Activated CD8-positive, alpha-beta T cell treated with anti-CD3 and anti-CD28 coated beads, Interleukin-2, amount 10 ng/mL, durations not matched to agents 7 days and 5 days (primary cell): ENCODE measurements around the gene FGF8. TPM values are rescaled to one million over a fixed set of nuclear protein-coding genes. Genes with fewer than 3 reads are reported as not detected.

Source experiments
- ATAC-seq: fragments of 150-1000 bp; cut with Tn5 transposase; one replicate; pipeline ENCODE4 v1.10.0; 2021; ENCODE audit warnings: moderate library complexity
- CTCF ChIA-PET: fragments of 350-600 bp; sonication (Branson Sonifier 250); formaldehyde crosslinking; loops from one replicate; lab custom pipeline; 2021; ENCODE audit warnings: antibody characterized with exemption; lab: Charles Lee
- POLR2A ChIA-PET: fragments of 350-600 bp; sonication (Branson Sonifier 250); formaldehyde crosslinking; loops from one replicate; lab custom pipeline; 2021; ENCODE audit warnings: antibody characterized with exemption; lab: Charles Lee
- DNase-seq: peaks from one replicate; pipeline ENCODE4 v3.0.0-alpha.2; 2020
- H3K27ac Mint-ChIP-seq: one replicate; pipeline ENCODE4 v1.8.0; 2021; ENCODE audit warnings: mild to moderate bottlenecking, mixed read lengths
- H3K27me3 Mint-ChIP-seq: one replicate; pipeline ENCODE4 v1.8.0; 2021; ENCODE audit warnings: low read depth, mixed read lengths
- H3K36me3 Mint-ChIP-seq: one replicate; pipeline ENCODE4 v1.8.0; 2021; ENCODE audit warnings: low read depth, mixed read lengths
- H3K4me1 Mint-ChIP-seq: one replicate; pipeline ENCODE4 v1.8.0; 2021; ENCODE audit warnings: low read depth, mixed read lengths
- H3K4me3 Mint-ChIP-seq: one replicate; pipeline ENCODE4 v1.8.0; 2021; ENCODE audit warnings: mild to moderate bottlenecking, mixed read lengths
- H3K9me3 Mint-ChIP-seq: one replicate; pipeline ENCODE4 v1.8.0; 2022; ENCODE audit warnings: mixed read lengths; ENCODE audit not compliant: insufficient read depth
- total RNA-seq, 2 experiments: library from RNA; stranded (reverse); gene quantifications; one replicate each; pipeline ENCODE4 v1.2.3, GENCODE V29; 2021

Gene FGF8
- total RNA-seq, 2 experiments from 2014 or later = not detected

DNA sequence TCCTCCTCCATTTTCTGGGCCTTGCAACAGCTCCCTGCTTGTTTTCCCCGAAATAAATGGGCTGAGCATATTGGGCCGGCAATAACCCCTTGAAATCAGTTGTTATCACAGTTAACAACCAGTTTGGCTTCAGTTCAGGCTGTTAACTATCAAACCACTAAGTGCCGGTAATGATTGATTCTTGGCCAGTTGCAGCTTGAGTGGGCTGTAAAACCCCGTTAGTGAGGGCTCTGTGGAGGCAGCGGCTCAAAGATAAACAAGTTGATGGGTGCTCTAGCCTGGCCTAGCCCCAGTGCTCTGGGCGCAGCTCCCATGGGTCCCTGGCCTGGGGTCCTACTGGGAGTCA is 8.3 kb downstream of the FGF8 start:
- H3K36me3 Mint-ChIP-seq = no peaks in the 10 kb centered on the region
- no peak overlapping the region for H3K27ac Mint-ChIP-seq
- POLR2A ChIA-PET = interaction anchor here (0.6 kb wide), 1 partner anchor 162 kb away, joined by 3 read pairs; no protein-coding TSS in a partner anchor
- no peak overlapping the region for H3K4me3 Mint-ChIP-seq
- peaks cover 39% of the 10 kb centered on the region for H3K27me3 Mint-ChIP-seq
- no peak for DNase-seq
- no peaks in the 10 kb centered on the region for H3K9me3 Mint-ChIP-seq
- ATAC-seq = no peak
- no peaks in the 10 kb centered on the region for H3K4me1 Mint-ChIP-seq
- CTCF ChIA-PET = no interaction called here

GRCh38 chr10:101766753-101767599 is 8.9 kb downstream of the FGF8 start:
- no peaks in the 10 kb centered on the region for H3K9me3 Mint-ChIP-seq
- H3K27me3 Mint-ChIP-seq = peaks cover 33% of the 10 kb centered on the region
- H3K36me3 Mint-ChIP-seq = no peaks in the 10 kb centered on the region
- no peaks in the 10 kb centered on the region for H3K4me1 Mint-ChIP-seq
- no peak overlapping the region for H3K27ac Mint-ChIP-seq
- no peak for ATAC-seq
- DNase-seq = no peak
- CTCF ChIA-PET = interaction anchor here (1.5 kb wide), 1 partner anchor 14 kb away, joined by 3 read pairs; no protein-coding TSS in a partner anchor
- POLR2A ChIA-PET = interaction anchor here (0.6 kb wide), 1 partner anchor 162 kb away, joined by 3 read pairs; no protein-coding TSS in a partner anchor
- H3K4me3 Mint-ChIP-seq = no peak overlapping the region

DNA sequence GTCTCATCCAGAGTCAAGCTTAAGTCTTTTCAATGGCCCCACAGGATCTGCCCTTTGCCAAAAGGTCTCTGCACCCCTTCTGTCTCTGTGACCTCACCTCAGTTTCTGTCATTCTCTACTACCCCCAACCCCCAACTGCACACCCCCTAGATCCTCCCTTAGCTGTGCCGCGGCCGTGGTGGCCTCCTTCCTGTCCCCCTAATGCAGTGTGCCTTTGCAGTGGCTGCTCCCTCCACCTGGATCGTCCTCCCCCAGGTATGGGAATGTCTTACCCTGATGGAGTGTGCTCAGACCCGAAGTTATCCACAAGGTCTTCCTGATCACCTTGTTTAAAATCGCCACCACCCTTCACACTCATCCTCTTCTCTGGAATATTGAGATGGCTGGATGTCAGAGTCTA is 9.6 kb downstream of the FGF8 start:
- Mint-ChIP-seq H3K4me1 (no peaks in the 10 kb centered on the region), H3K4me3 (no peak overlapping the region), H3K27ac (no peak overlapping the region), H3K9me3 (no peaks in the 10 kb centered on the region), H3K36me3 (no peaks in the 10 kb centered on the region), H3K27me3 (peaks cover 27% of the 10 kb centered on the region)
- ATAC-seq (no peak), DNase-seq (no peak)
- ChIA-PET POLR2A (no interaction called here), CTCF (interaction anchor here (1.5 kb wide), 1 partner anchor 15 kb away, joined by 3 read pairs; no protein-coding TSS in a partner anchor)

- ChIA-PET CTCF (interaction anchor here (0.9 to 1.3 kb wide), 2 partner anchors 10 to 18 kb away, joined by 3 to 4 read pairs; no protein-coding TSS in a partner anchor), POLR2A (no interaction called here)
- Mint-ChIP-seq H3K36me3 (no peaks in the 10 kb centered on the region), H3K27me3 (peaks cover 27% of the 10 kb centered on the region), H3K9me3 (no peaks in the 10 kb centered on the region), H3K4me1 (no peaks in the 10 kb centered on the region), H3K4me3 (no peak overlapping the region), H3K27ac (no peak overlapping the region)
- no peak for DNase-seq
- ATAC-seq = no peak
Measured at GRCh38 chr10:101763141-101763846, 12.6 kb downstream of the FGF8 start.

GRCh38 chr10:101762736-101763135 is 13.2 kb downstream of the FGF8 start:
- POLR2A ChIA-PET = no interaction called here
- CTCF ChIA-PET = interaction anchor here (0.9 to 1.3 kb wide), 2 partner anchors 10 to 19 kb away, joined by 3 to 4 read pairs; no protein-coding TSS in a partner anchor
- no peaks in the 10 kb centered on the region for H3K4me1 Mint-ChIP-seq
- H3K4me3 Mint-ChIP-seq = no peak overlapping the region
- H3K27ac Mint-ChIP-seq = no peak overlapping the region
- ATAC-seq (no peak), DNase-seq (no peak)
- no peaks in the 10 kb centered on the region for H3K36me3 Mint-ChIP-seq
- peaks cover 29% of the 10 kb centered on the region for H3K27me3 Mint-ChIP-seq
- H3K9me3 Mint-ChIP-seq = no peaks in the 10 kb centered on the region

DNA sequence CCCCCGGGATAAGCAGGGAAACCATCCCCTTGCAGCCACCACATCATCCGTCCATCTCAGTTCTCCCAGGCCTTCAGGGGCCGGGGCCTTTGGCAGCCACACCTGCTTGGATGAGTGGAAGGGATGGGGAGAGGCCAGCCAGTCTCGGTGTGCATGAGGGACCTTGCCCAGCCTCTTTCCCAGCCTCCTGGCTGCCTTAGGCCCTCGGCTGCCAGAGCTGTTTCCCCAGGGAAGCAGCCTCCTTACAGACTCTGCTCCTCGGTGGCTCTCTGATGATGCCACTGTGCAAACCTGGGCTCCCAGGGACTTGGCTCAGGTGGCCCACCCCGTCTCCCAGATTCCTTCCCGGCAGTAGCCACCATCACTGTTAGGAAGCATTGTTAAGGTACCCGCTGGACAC is 14.7 kb downstream of the FGF8 start:
- Mint-ChIP-seq H3K27ac (no peak overlapping the region), H3K4me1 (no peaks in the 10 kb centered on the region), H3K4me3 (no peak overlapping the region), H3K27me3 (peaks cover 22% of the 10 kb centered on the region), H3K9me3 (no peaks in the 10 kb centered on the region), H3K36me3 (no peaks in the 10 kb centered on the region)
- ChIA-PET CTCF (no interaction called here), POLR2A (no interaction called here)
- no peak for DNase-seq
- ATAC-seq = no peak

DNA sequence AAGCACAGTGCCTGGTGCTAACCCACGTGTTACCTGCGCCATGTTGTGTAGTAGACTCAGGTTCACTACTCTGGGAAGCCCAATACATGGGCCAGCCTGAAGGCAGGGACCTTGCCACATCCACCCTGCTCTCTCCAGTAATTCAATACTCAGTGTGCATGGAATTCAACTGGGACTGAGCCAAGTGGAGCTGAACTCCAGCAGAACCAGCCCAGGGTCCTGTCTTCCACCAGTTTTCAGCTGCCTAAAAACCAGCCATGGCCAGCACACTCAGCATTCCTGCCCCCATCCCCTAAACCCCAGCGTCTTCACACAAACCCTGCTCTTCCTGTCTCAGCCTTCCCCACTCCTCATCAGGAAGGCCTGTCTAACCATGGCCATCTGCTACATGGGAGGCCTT is 15.4 kb downstream of the FGF8 start:
- DNase-seq (no peak), ATAC-seq (no peak)
- Mint-ChIP-seq H3K4me3 (no peak overlapping the region), H3K27me3 (peaks cover 19% of the 10 kb centered on the region), H3K4me1 (no peaks in the 10 kb centered on the region), H3K9me3 (no peaks in the 10 kb centered on the region), H3K36me3 (no peaks in the 10 kb centered on the region), H3K27ac (no peak overlapping the region)
- CTCF ChIA-PET = interaction anchor here (0.7 kb wide), 1 partner anchor 21 kb away, joined by 3 read pairs; no protein-coding TSS in a partner anchor
- POLR2A ChIA-PET = no interaction called here

- Mint-ChIP-seq H3K4me3 (no peak overlapping the region), H3K27ac (no peak overlapping the region), H3K9me3 (no peaks in the 10 kb centered on the region), H3K27me3 (peaks cover 12% of the 10 kb centered on the region), H3K36me3 (no peaks in the 10 kb centered on the region), H3K4me1 (no peaks in the 10 kb centered on the region)
- no peak for DNase-seq
- ChIA-PET CTCF (interaction anchor here (0.7 to 1.4 kb wide), 2 partner anchors 22 to 293 kb away, joined by 3 to 4 read pairs; no protein-coding TSS in a partner anchor), POLR2A (interaction anchor here (1.0 kb wide), 1 partner anchor 66 kb away, joined by 3 read pairs; no protein-coding TSS in a partner anchor)
- no peak for ATAC-seq
Measured at GRCh38 chr10:101759309-101760247, 16.3 kb downstream of the FGF8 start.

GRCh38 chr10:101758858-101759257 is 17.1 kb downstream of the FGF8 start:
- POLR2A ChIA-PET = interaction anchor here (1.0 kb wide), 1 partner anchor 65 kb away, joined by 3 read pairs; no protein-coding TSS in a partner anchor
- ATAC-seq = no peak
- no peaks in the 10 kb centered on the region for H3K36me3 Mint-ChIP-seq
- no peak overlapping the region for H3K4me3 Mint-ChIP-seq
- no peaks in the 10 kb centered on the region for H3K9me3 Mint-ChIP-seq
- no peaks in the 10 kb centered on the region for H3K4me1 Mint-ChIP-seq
- no peak for DNase-seq
- no peak overlapping the region for H3K27ac Mint-ChIP-seq
- CTCF ChIA-PET = interaction anchor here (1.4 kb wide), 1 partner anchor 292 kb away, joined by 4 read pairs; no protein-coding TSS in a partner anchor
- H3K27me3 Mint-ChIP-seq = peaks cover 17% of the 10 kb centered on the region

DNA sequence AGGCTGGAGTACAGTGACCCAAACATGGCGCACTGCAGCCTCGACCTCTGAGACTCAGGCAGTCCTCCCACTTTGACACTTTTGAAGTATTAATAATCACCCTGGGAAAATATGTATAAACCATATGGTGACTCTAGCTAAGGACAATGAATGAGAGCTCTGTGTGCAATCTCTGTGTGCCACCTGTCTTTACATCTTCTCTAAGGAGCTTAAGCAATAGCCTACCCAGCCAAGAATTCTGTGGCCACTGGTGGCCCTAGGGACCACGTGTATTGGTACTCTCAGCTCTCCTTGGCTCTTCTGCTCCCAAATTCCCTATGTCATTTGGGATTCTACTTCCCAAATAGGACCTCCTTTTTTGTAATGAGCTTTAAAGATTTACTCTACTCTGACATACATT is 23.7 kb downstream of the FGF8 start:
- no peaks in the 10 kb centered on the region for H3K9me3 Mint-ChIP-seq
- ATAC-seq = no peak

More for the DNA sequence above, 23.7 kb downstream of the FGF8 start:
- no peak for DNase-seq
- ChIA-PET CTCF (no interaction called here), POLR2A (no interaction called here)
- Mint-ChIP-seq H3K27ac (no peak overlapping the region), H3K4me3 (no peak overlapping the region), H3K27me3 (peaks cover 13% of the 10 kb centered on the region), H3K4me1 (no peaks in the 10 kb centered on the region), H3K36me3 (no peaks in the 10 kb centered on the region)
